Osteoblast (primary cell): Measurements from ENCODE around the gene TARP.

Experiments used
- DNase-seq: peaks from one replicate; pipeline ENCODE4 v3.0.0; 2011; ENCODE audit warnings: low spot score, mixed read lengths; ENCODE audit not compliant: insufficient read length; ENCODE audit errors: missing footprints
- H2AFZ ChIP-seq: 2 replicates; pipeline ENCODE4 v1.6.0; 2011; ENCODE audit warnings: mild to moderate bottlenecking, low read length
- H3K27ac ChIP-seq: 2 replicates; pipeline ENCODE4 v1.5.1; 2011; ENCODE audit warnings: mild to moderate bottlenecking, low read depth, low read length, moderate library complexity
- H3K27me3 ChIP-seq: 2 replicates; pipeline ENCODE4 v1.6.0; 2012; ENCODE audit warnings: mild to moderate bottlenecking, control low read depth, inconsistent platforms, low read length, moderate library complexity; ENCODE audit not compliant: insufficient read depth
- H3K36me3 ChIP-seq: 2 replicates; pipeline ENCODE4 v1.5.1; 2011; ENCODE audit warnings: mild to moderate bottlenecking, low read length, control low read depth, moderate library complexity; ENCODE audit not compliant: insufficient read depth
- H3K4me1 ChIP-seq: 2 replicates; pipeline ENCODE4 v1.5.1; 2011; ENCODE audit warnings: mild to moderate bottlenecking, low read length, control low read depth, moderate library complexity; ENCODE audit not compliant: insufficient read depth
- H3K4me2 ChIP-seq: 2 replicates; pipeline ENCODE4 v1.6.0; 2011; ENCODE audit warnings: mild to moderate bottlenecking, low read length; ENCODE audit not compliant: insufficient read depth
- H3K4me3 ChIP-seq: fragments of 200-600 bp; sonication (generic); 3 replicates; pipeline ENCODE4 v1.5.1; 2012; ENCODE audit warnings: mild to moderate bottlenecking, low read length, inconsistent platforms; ENCODE audit not compliant: insufficient read depth
- H3K79me2 ChIP-seq: 2 replicates; pipeline ENCODE4 v1.6.0; 2012; ENCODE audit warnings: mild to moderate bottlenecking, low read length, control low read depth, inconsistent platforms; ENCODE audit not compliant: insufficient read depth
- H3K9me3 ChIP-seq: 2 replicates; pipeline ENCODE4 v1.5.1; 2011; ENCODE audit warnings: low read depth, low read length, control low read depth
- H4K20me1 ChIP-seq: 2 replicates; pipeline ENCODE4 v1.6.0; 2012; ENCODE audit warnings: mild to moderate bottlenecking, low read length, control low read depth; ENCODE audit not compliant: insufficient read depth
- CTCF ChIP-seq: IDR thresholded peaks from 2 replicates; pipeline ENCODE4 v1.5.1; 2011; ENCODE audit warnings: mild to moderate bottlenecking, low read depth, low read length, moderate library complexity; ENCODE audit errors: extremely low read depth

The TARP gene

GRCh38 chr7:38215735-38216670 is 57.4 kb downstream of the TARP start:
- H3K4me2 ChIP-seq, result peak overlapping the region; percentile 5
- H3K79me2 ChIP-seq, result peaks cover 8% of the 10 kb centered on the region
- H3K27ac ChIP-seq, result peak overlapping the region; percentile 57
- TF ChIP-seq CTCF, result peak; percentile 100
- peak; percentile 84 for DNase-seq
- H3K4me3 ChIP-seq, result no peak overlapping the region
- H3K27me3 ChIP-seq, result no peaks in the 10 kb centered on the region
- peak overlapping the region; percentile 48 for H2AFZ ChIP-seq
- peaks cover 50% of the 10 kb centered on the region for H3K36me3 ChIP-seq
- no peaks in the 10 kb centered on the region for H3K9me3 ChIP-seq
- H4K20me1 ChIP-seq, result no peaks in the 10 kb centered on the region
- H3K4me1 ChIP-seq, result peaks cover 16% of the 10 kb centered on the region

- Histone ChIP-seq H3K27me3 (no peaks in the 10 kb centered on the region), H3K4me3 (no peak overlapping the region), H3K36me3 (peaks cover 41% of the 10 kb centered on the region), H3K9me3 (no peaks in the 10 kb centered on the region), H4K20me1 (no peaks in the 10 kb centered on the region), H3K27ac (peak overlapping the region; percentile 57), H2AFZ (peak overlapping the region; percentile 48), H3K4me2 (no peak overlapping the region), H3K4me1 (peaks cover 16% of the 10 kb centered on the region), H3K79me2 (peaks cover 11% of the 10 kb centered on the region)
- TF ChIP-seq CTCF, result no peak
- no peak for DNase-seq
Measured at GRCh38 chr7:38215115-38215514, 58.3 kb downstream of the TARP start.

- TF ChIP-seq CTCF, result no peak
- Histone ChIP-seq H3K9me3 (no peaks in the 10 kb centered on the region), H3K79me2 (peaks cover 17% of the 10 kb centered on the region), H4K20me1 (no peaks in the 10 kb centered on the region), H3K27me3 (no peaks in the 10 kb centered on the region), H3K36me3 (peaks cover 23% of the 10 kb centered on the region), H3K4me2 (no peak overlapping the region), H3K27ac (no peak overlapping the region), H3K4me3 (no peak overlapping the region), H3K4me1 (peaks cover 16% of the 10 kb centered on the region), H2AFZ (no peak overlapping the region)
- no peak for DNase-seq
Measured at GRCh38 chr7:38211940-38212339, 61.5 kb downstream of the TARP start.

- no peak for DNase-seq
- no peak overlapping the region for H2AFZ ChIP-seq
- peaks cover 23% of the 10 kb centered on the region for H3K36me3 ChIP-seq
- H3K9me3 ChIP-seq, result no peaks in the 10 kb centered on the region
- H3K4me1 ChIP-seq, result peaks cover 16% of the 10 kb centered on the region
- H3K79me2 ChIP-seq, result peaks cover 22% of the 10 kb centered on the region
- H3K4me3 ChIP-seq, result no peak overlapping the region
- no peaks in the 10 kb centered on the region for H3K27me3 ChIP-seq
- no peak for TF ChIP-seq CTCF
- H4K20me1 ChIP-seq, result no peaks in the 10 kb centered on the region
- no peak overlapping the region for H3K4me2 ChIP-seq
- no peak overlapping the region for H3K27ac ChIP-seq
Measured at GRCh38 chr7:38211486-38211885, 62.0 kb downstream of the TARP start.
